Cardiac fibroblast (primary cell): ENCODE results near the gene PCGF3.

Source experiments
- DNase-seq, 2 donors: peaks; one replicate each; pipeline versions ENCODE4 v3.0.0 to v3.0.0-alpha.2; 2010; ENCODE audit warnings: low read depth in 2 of 2
- H3K4me3 ChIP-seq, 2 donors: replicated peaks in 1 of 2; 1 replicate in 1 of 2; 2 replicates in 1 of 2; pipeline ENCODE4 v1.5.1; 2011; ENCODE audit warnings: low read depth in 2 of 2, low read length in 2 of 2, mild to moderate bottlenecking in 2 of 2, moderate library complexity in 1 of 2
- TF ChIP-seq, protein P1 (sequence below): IDR thresholded peaks from one replicate; pipeline ENCODE4 v1.5.1; 2011; ENCODE audit warnings: low read depth, mild to moderate bottlenecking, low read length, inconsistent platforms

Gene PCGF3

DNA sequence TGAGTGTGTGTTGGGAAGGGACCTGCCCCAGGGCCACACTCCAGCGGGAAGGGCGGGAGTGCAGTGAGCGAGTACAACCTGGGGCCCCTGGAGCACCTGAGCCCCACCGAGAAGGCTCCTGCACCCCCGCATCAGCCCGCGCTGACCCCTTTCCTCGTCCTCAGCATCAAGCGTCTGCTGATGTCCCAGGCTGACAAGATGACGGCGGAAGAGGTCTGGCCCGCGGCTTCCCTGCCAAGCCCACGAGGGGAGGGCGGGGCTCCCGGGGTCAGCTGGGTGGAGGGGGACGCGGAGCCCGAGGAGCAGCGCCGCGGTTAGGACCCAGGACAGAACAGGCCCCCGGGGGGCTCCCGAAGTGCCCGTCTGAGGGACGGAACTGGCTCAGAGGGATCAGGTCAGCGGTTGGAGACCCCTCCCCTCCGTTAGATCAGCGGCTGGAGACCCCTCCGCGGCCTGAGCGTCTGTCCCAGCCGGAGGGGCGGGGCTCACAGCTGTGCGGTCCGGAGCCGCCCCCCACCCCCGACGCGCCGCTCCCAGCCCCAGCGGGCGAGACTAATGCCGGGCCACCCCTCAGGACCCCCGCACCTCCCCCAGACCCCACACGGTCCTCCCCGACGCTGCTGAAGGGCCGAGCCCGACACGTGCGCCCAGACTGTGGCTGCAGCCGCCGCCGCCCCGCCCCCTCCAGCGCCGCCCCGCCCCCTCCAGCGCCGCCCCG is 24.5 kb upstream of the PCGF3 start:
- peak in 1 of 2 donors; percentile 54 for DNase-seq
- TF ChIP-seq, protein P1, sequence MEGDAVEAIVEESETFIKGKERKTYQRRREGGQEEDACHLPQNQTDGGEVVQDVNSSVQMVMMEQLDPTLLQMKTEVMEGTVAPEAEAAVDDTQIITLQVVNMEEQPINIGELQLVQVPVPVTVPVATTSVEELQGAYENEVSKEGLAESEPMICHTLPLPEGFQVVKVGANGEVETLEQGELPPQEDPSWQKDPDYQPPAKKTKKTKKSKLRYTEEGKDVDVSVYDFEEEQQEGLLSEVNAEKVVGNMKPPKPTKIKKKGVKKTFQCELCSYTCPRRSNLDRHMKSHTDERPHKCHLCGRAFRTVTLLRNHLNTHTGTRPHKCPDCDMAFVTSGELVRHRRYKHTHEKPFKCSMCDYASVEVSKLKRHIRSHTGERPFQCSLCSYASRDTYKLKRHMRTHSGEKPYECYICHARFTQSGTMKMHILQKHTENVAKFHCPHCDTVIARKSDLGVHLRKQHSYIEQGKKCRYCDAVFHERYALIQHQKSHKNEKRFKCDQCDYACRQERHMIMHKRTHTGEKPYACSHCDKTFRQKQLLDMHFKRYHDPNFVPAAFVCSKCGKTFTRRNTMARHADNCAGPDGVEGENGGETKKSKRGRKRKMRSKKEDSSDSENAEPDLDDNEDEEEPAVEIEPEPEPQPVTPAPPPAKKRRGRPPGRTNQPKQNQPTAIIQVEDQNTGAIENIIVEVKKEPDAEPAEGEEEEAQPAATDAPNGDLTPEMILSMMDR = no peak
- peak overlapping the region; percentile 35 to 48 for H3K4me3 ChIP-seq

DNA sequence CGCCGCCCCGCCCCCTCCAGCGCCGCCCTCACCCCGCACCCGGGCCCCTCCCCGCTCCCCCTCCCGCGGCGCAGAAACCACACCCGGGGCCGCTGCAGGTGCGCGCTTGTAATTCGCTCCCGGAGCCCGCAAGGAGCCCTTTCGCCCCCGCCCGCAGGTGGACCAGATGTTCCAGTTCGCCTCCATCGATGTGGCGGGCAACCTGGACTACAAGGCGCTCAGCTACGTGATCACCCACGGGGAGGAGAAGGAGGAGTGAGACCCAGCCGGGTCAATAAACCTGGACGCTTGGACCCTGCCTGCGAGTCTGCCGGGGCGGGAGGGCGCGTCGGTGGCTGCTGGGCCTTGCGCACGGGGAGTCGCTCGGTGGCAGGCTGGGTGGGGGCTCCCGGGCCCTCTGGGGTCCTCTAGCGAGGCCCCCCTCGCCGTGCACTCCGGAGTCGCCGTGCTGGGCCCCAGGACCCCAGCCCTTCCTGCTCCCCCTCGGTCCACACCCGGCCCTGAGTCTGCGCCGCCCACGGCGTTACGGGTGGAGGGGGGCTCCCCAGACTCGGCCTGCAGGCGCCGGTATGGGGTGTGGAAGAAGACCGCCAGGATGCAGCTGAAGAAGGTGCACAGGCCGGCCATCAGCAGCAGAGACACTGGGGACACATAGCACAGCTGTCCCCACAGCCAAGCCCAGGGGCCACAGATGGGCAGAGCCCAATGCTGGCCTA is 23.7 kb upstream of the PCGF3 start:
- H3K4me3 ChIP-seq = no peak overlapping the region
- DNase-seq = no peak

DNA sequence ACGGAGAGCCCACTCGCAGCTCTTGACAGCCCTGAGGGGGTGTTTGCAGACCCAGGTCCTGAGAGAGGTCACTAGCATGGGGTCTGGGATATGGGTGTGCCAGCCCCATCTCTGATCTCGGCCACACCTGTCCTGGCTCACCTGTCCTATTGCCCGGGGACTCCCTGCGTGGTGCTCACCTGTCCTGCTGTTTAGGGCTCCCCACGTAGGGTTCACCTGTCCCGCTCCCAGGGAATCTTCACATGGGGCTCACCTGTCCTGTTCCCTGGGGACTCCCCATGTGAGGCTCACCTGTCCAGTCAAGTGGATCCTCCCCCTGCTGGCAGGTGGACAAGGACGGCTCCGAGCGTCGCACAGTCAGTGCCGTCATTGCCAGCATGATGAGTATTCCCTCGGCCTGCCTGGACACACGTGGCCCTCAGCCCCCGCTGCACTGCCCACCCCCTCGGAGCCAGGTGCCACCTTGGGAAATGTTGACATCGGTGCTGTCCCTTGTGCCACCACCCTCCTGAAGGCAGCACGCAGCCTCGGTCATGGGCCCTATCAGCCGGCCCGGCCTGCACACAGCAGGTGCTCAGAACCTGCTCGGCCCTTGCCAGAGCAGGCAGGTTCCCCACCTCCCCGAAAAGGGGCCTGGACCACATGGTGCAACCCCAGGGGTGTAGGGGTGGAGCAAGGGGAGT is 23.0 kb upstream of the PCGF3 start:
- H3K4me3 ChIP-seq = no peak overlapping the region
- TF ChIP-seq, protein P1 = no peak
- DNase-seq = no peak

More for the DNA sequence above, 23.7 kb upstream of the PCGF3 start:
- TF ChIP-seq, protein P1 = no peak

DNA sequence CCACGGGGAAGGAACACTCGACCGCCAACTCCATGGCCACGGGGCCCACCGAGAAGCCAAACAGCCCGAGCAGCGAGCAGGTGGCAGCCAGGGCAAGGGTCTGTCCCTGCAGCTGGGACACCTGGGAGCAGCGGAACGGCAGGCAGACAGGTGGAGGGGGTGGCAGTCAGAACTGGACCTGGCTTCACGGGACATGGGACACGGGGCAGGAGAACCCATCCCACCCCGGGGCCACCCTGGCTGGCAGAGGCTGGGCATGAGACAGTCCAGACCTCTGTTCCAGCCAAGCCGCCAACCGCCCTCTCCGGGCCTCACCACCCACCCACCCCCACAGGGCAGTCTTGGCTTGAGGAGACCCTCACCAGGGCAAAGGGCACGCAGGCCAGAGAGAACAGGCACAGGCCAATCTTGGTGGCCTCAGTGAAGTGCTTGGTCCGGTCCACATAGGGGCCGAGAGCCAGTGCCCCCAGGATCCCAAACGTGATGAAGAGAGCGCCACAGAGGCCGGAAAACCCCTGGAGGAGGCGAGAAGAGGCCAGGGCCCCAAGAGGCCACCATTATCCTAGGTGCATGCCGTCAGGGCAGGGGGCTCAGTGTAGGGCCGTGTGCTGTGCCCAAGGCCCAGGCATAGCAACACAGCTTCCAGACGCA is 22.3 kb upstream of the PCGF3 start:
- TF ChIP-seq, protein P1 = no peak
- no peak for DNase-seq

DNA sequence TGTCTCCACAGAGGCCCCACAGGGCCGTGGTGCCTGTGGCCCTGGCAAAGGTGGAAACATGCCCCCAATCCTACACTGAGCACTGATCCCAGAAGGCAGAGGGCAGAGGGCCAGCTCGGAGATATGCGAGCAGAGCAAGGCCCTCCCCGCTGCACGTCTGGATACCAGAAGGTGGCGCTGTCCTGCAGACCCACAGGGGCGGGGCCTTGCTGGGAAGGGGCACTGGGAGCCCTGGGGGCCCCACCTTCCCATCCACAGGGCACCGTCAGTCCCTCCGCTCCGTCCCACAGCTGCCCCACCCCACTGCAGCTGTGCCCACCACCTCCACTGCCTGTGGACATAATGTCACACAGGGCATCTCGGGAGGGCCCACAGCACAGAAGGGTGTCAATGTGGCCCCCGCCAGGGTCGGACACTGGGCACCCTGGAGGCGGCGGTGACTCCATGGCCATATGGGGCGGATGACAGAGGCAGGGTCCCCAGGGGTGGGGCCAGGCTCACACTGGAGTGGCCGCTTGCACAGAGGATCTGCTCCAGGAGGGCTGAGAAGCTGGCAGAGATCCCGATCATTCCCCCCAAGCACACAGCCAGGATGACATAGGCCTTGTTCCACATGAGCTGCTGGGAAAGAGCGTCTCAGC is 21.5 kb upstream of the PCGF3 start:
- DNase-seq = peak; percentile 70 to 81
- TF ChIP-seq, protein P1 = peak; percentile 85

More for the DNA sequence above, 22.3 kb upstream of the PCGF3 start:
- no peak overlapping the region for H3K4me3 ChIP-seq

More for the DNA sequence above, 21.5 kb upstream of the PCGF3 start:
- no peak overlapping the region for H3K4me3 ChIP-seq
